Heart left ventricle (tissue), 13 donors: ENCODE results near the gene GCLM.

ENCODE experiments used
- POLR2A ChIP-seq, 2 donors: fragments of 450-650 bp; IDR thresholded peaks; one replicate each; pipeline ENCODE4 v1.6.1; 2017; ENCODE audit warnings: antibody characterized with exemption in 2 of 2, mild to moderate bottlenecking in 2 of 2, moderate library complexity in 2 of 2
- TF ChIP-seq, protein P1 (sequence below), 12 donors: fragments of 200-600 bp; sonication (generic) in 4 of 12; IDR thresholded peaks; one replicate each; pipeline versions ENCODE4 v1.5.0 to v1.8.0; 2018 to 2022; ENCODE audit warnings: antibody characterized with exemption in 12 of 12, mild to moderate bottlenecking in 5 of 12
- donor health status: ischemic (EF 13 %, LVEDD 7.1; RV severe dilation, severe dysfunction).
- donor health status: DM: no; HTN: yes; CAD: no.
- donor health status: DM: no; HTN: no; CAD: no.
- donor health status: ischemic (EF 25% LVEDD 6.9; RV normal size, moderate dysfunction).
- donor health status: ischemic (EF 25% LVEDD 5.7; RV mildly dilated, moderate dysfunction).
- donor health status: ischemic (EF 35%, LVEDD 5.7; RV mildly dilated, moderate dysfunction).
- donor health status: nonischemic (EF 11% LVEDD 7.7; RV severe dilation, severe dysfunction).
- donor health status: DM: yes; HTN: yes; CAD: no.
- donor health status: PGD.
- donor health status: ischemic (EF 29% LVEDD 5.4; RV normal size, mild dysfunction).
- donor health status: nonischemic (EF 23%, LVEDD 6.1; RV moderate dilation, normal function).

- TF ChIP-seq POLR2A (IDR thresholded peaks at IDR 0.05), result no peak
- TF ChIP-seq, protein P1, sequence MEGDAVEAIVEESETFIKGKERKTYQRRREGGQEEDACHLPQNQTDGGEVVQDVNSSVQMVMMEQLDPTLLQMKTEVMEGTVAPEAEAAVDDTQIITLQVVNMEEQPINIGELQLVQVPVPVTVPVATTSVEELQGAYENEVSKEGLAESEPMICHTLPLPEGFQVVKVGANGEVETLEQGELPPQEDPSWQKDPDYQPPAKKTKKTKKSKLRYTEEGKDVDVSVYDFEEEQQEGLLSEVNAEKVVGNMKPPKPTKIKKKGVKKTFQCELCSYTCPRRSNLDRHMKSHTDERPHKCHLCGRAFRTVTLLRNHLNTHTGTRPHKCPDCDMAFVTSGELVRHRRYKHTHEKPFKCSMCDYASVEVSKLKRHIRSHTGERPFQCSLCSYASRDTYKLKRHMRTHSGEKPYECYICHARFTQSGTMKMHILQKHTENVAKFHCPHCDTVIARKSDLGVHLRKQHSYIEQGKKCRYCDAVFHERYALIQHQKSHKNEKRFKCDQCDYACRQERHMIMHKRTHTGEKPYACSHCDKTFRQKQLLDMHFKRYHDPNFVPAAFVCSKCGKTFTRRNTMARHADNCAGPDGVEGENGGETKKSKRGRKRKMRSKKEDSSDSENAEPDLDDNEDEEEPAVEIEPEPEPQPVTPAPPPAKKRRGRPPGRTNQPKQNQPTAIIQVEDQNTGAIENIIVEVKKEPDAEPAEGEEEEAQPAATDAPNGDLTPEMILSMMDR (IDR thresholded peaks at IDR 0.05), result no peak
These were observed 49.5 kb upstream of the GCLM start for GRCh38 chr1:93958726-93959100.
